ENCODE measurements around the gene DDRGK1.

- TF ChIP-seq POLR2A (IDR thresholded peaks at IDR 0.05), result no peak
- TF ChIP-seq, protein P1, sequence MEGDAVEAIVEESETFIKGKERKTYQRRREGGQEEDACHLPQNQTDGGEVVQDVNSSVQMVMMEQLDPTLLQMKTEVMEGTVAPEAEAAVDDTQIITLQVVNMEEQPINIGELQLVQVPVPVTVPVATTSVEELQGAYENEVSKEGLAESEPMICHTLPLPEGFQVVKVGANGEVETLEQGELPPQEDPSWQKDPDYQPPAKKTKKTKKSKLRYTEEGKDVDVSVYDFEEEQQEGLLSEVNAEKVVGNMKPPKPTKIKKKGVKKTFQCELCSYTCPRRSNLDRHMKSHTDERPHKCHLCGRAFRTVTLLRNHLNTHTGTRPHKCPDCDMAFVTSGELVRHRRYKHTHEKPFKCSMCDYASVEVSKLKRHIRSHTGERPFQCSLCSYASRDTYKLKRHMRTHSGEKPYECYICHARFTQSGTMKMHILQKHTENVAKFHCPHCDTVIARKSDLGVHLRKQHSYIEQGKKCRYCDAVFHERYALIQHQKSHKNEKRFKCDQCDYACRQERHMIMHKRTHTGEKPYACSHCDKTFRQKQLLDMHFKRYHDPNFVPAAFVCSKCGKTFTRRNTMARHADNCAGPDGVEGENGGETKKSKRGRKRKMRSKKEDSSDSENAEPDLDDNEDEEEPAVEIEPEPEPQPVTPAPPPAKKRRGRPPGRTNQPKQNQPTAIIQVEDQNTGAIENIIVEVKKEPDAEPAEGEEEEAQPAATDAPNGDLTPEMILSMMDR (IDR thresholded peaks at IDR 0.05), result no peak
These were observed 42.2 kb upstream of the DDRGK1 start for GRCh38 chr20:3246682-3247081.

All from uterus (tissue), 2 donors.